Stimulated activated CD8-positive, alpha-beta memory T cell treated with anti-CD3 and anti-CD28 coated beads, Interleukin-2, amount 100 ng/mL, for 48 hours (primary cell): ENCODE data around the gene ZNF771.
"Not testable (repeated sequence)": the region's sequence is repeated elsewhere in the genome, so short reads cannot be mapped to it uniquely, and the experiment has no call there.

ENCODE experiments used
- DNase-seq, 2 donors: peaks; one replicate each; pipeline ENCODE4 v3.0.0-alpha.2; 2020; ENCODE audit warnings: low read depth in 2 of 2

Gene ZNF771

DNA sequence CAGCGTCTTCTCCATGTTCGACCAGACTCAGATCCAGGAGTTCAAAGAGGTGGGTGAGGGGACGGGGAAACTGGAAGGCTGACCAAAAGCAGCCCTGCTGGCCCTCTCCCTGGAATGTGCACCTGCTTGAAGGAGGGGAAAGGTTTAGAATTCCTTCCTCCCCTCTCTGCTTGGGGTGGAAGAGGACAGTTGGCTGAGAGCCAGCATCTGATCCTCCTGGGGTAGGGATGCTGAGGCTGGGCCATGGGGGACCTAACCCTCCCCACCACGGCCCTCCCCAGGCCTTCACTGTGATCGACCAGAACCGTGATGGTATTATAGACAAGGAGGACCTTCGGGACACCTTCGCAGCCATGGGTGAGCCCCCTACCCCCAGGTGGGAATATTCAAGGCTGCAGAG lies 31.5 kb upstream of the ZNF771 start:
- no peak for DNase-seq

DNA sequence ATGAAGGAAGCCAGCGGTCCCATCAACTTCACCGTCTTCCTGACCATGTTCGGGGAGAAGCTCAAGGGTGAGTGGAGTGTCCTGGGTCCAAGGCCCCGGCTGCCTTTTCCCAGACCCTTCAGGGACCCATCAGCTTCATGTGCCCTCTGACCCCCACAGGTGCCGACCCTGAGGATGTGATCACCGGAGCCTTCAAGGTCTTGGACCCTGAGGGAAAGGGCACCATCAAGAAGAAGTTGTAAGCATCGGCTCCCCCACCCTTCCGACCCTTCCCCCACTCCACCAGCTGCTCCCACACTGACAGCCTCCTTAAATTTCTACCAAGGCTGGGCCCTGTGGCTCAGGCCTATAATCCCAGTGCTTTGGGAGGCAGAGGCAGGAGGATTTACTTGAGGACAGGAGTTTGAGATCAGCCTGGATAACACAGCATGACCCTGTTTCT lies 30.9 kb upstream of the ZNF771 start:
- DNase-seq: no peak

DNA sequence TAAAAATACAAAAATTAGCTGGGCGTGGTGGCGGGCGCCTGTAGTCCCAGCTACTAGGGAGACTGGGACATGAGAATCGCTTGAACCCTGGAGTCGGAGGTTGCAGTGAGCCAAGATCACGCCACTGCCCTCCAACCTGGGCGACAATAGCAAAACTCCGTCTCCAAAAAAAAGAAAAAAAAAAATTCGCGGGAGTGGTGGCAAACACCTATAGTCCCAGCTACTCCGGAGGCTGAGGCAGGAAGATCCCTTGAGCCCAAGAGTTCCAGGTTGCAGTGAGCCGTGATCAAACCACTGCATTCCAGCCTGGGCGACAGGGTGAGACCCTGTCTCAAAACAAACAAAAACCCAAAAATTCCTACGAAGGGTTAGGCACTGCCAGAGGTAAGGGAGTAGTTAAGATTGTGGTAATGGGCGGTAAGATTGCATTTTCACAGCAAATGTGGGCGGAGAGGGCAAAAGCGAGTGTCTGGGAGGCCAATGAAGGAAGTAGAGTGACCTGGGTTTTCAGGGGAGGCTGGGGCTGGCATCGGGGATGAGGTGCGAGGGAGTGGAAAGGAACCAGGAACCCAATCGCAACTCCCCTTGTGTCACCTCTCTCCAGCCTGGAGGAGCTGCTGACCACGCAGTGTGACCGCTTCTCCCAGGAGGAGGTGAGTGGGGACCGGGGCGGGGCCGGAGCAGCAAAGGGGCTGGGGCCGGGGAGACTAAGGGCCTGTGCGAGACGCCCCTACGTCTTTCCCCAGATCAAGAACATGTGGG lies 30.2 kb upstream of the ZNF771 start:
- no peak for DNase-seq

DNA sequence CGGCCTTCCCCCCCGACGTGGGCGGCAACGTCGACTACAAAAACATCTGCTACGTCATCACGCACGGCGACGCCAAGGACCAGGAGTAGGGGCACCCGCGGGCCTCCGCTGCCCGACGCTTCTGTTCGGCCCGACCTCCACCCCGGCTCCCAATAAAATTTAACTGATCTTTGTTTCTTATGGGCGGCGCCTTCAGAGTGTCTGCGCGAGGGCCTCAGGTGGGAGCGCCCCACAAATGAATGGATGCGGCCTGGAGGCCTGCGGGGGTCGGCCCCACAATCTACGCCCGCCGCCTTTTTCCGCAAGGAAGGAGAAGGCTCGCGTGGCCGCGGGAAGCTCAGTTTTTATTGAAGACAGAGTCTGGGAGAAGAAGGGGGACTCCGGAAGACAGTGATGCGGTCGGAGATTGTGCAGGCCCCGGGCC lies 29.6 kb upstream of the ZNF771 start:
- DNase-seq: peak; percentile 69 to 78

DNA sequence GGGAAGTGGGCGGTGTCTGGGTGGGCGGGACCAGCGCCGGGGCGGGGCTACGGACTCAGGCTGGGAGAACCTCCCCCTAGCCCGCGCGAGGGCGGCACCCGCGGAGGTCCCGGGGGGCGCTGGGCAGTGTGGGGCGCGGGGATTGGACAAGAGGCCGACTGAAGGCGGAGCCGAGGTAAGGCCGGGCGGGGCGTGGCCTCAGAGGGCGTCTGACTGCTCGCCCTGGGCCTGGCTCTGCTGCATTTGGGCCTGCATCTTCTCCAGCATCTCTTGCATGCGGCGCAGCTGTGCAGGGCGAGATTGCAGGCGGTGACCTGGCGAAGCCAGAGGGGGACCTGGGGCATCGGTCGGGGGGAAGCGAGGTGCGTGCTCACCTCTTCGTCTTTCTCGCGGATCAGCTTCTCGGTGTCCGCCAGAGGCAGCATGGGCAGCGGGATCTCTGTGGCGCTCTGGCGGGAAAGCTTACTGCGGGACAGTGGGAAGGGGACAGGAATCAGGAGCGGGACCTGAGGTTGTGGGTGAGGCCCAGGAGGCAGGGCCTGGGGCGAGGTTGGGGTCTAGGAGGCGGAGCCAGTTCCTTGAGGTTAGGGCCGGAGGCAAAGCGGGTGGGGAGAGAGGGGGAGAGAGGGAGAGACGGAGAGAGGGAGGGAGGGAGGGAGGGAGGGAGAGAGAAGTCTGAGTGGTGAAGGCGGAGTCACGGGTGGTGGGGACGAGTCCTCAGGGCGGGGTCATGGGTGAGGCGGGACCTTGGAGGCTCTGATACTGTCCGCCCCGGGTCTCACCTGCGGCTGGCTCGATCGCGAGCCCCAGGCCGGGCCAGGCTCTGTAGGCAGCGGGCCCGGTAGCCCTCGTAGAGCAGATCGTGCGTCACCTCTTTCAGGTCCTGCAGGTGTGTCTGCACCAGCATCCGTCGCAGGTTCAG lies 28.9 kb upstream of the ZNF771 start:
- DNase-seq: peak; percentile 99 to 100

DNA sequence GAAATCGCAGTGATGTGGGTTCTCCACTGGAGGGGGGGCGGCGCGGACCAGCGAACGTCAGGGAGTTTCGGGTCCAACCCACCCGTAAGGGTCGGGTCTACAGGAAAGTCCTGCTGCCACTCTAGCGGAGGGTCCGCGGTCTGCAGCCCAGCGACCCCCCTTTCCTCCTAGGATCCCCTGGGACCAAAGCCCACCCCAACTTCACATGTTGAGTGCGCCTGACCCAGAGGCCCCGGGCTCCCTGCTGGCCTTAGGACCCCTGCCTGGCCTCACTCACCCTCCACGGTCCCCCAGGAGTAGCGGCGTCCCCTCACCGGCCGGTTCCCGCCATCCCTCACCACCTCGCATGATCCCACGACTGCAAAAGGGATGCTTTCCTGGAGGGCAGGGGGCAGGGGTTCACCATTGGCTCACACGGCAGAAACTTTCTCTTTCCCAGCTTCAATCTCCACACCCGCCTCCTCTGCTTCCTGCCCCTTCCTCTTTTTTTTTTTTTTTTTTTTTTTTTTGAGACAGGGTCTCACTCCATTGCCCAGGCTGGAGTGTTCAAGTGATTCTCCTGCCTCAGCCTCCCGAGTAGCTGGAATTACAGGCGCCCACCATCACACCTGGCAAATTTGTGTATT lies 28.1 kb upstream of the ZNF771 start:
- DNase-seq: no peak

DNA sequence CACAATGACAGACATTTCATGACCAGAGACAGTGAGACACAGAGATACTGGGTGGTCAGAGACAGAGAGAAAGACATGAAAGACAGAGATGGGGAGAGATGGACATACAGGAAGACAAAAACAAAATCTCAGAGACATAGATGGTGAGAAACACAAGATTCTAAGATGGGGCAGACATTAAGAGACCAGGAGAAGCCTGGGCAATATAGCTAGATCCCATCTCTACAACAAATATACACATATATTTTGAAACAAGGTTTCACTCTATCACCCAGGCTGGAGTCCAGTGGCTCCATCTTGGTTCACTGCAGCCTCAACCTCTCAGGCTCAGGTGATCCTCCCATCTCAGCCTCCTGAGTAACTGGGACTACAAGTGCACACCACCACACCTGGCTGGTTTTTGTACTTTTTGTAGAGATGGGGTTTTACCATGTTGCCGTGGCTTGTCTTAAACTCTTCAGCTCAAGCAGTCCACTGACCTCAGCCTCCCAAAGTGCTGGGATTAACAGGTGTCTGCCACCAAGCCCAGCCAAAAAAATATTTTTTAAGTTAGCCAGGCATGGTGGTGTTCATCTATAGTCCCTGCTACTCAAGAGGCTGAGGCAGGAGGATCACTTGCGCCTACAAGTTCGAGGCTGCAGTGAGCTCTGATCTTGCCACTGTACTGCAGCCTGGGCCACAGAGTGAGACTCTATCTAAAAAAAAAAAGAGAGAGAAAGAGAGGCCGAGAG lies 27.2 kb upstream of the ZNF771 start:
- no peak for DNase-seq

DNA sequence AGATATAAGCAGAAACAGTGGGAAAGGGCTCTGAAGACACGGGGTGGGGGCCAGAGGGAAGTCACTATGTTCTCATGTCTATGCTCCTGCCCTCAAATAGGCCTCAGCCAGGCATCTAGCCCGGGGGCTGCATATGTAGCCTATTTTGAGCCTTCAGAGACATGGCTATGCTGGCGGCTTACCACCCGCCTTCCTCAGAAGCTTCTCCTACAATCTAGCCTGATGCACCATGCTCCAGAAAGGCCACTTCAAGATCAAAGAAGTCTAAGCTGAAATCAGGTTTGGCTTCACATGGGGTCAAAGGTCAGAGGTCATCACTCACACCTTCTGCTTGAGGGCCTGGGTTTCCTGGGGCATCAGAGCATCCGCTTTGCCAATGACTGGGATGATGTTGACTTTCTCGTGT lies 26.6 kb upstream of the ZNF771 start:
- no peak for DNase-seq

DNA sequence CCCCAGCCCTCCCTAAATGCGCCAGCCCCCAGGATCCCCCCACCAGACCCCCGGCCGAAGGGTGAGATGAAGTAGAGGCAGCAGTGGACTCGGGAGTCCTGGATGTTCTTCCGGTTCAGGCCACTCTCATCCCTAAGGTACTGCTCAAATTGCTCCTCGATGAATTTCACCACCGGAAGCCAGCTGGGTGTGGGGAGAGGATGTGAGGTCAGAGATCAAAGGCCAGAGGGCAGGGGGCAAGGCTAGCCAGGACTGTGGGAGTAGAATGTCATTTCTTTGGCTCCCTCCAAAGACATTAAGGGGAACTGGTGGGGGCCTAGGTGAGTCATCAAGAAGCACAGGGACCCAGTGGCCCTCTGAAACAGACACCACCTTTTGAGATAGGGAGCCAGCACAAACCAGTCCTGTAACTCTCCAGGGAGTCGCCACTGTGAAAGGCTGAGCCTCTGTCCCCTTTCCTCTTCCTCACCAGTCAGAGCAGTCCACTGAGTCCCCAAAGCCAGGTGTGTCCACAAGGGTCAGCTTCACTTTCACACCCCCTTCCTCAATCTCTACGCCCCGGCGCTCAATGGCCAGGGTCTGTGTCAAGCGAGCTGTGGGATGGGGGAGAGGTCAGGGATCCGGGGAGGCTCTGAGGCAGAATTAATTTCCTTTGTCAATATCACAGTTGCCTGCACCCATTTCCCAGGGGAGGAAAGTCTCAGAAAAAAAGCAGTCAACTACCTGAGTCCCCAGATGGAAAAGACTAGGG lies 25.9 kb upstream of the ZNF771 start:
- no peak for DNase-seq

DNA sequence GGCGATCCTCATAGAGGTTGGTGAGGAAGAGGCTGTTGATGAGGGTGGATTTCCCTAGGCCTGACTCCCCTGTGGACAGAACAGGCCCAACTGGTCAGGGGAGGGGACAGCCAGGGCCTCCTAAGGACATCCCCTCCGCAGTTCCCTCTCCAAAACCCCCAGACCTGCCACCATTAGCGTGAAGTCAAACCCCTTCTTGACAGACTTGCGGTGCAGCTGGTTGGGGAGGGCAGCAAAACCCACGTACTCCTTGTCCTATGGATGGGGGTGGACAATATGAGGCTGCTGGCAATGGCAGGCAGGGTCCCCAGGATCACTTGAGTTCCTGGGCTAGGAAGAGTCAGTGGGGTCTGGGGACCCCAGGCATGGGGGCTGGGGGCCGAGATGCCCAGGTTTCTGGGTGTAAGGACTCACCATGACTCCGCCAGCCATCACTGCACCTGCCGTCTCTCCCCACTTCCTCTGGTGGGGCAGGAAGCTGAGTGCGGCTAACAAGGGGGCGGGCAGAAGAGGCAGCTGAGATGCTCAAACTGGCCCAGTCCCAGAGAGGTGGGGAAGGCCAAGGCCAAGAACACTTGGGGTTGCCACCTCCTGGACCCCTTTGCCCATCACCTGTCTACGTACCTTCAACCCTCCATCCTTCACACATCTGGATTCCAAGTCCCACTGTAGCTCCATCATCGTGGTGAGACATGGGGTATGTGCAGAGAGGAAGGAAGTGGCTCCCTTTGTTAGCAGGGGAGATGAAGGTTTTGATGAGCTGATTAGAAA lies 25.1 kb upstream of the ZNF771 start, which contains the start of gene SEPTIN1:
Gene SEPTIN1, minus strand, starts transcription at position 451 of the 771 bp plus-strand sequence. Its CDS starts 19 bp downstream, at position 432.
- peak; percentile 59 to 67 for DNase-seq

DNA sequence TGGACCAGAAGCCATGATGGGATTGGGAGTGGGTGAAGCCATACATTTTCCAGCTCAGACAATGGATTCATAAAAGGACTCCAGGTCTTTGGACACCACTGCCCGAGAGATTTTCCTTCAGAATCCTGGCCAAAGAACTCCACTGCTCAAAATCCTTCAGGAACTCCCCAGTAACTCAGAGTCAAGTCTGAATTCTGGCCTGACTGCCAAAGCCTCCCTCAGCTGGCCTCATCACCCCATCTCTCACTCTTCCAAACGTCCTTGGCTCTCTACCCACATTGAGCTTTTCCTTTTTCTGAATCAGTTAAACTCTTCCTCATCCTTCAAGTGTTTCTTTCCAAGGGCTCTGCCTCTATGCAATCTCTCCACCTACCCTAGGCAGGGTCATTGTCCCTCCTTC lies 23.9 kb upstream of the ZNF771 start:
- DNase-seq: no peak

DNA sequence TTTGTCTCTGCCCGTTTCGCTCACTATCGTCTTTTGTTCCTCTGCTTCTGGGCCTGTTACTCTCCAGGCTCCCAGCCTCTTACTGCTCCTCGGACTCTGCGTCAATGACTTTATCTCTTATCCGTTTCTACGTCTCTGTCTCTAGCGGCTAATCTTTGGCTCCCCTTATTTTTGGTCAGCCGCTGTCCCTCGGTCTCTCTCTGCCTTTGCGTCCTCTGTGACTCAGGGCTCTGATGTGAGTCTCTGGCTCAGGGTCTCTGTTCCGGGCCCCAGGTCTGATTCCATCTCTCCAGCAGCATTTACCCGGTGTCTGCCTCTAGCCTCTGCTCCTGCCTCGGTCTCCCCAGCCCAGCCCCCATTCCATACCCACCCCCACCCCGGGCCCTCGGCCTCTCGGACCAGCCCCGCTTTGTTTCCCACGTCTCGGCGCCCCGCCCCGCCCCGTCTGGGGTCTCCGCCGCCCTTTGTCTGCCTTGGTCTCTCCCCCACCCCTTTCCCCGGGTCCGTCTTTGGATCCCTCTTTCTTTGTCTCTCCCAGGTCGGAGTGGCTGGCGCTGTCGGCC lies 12.7 kb upstream of the ZNF771 start:
- no peak for DNase-seq

DNA sequence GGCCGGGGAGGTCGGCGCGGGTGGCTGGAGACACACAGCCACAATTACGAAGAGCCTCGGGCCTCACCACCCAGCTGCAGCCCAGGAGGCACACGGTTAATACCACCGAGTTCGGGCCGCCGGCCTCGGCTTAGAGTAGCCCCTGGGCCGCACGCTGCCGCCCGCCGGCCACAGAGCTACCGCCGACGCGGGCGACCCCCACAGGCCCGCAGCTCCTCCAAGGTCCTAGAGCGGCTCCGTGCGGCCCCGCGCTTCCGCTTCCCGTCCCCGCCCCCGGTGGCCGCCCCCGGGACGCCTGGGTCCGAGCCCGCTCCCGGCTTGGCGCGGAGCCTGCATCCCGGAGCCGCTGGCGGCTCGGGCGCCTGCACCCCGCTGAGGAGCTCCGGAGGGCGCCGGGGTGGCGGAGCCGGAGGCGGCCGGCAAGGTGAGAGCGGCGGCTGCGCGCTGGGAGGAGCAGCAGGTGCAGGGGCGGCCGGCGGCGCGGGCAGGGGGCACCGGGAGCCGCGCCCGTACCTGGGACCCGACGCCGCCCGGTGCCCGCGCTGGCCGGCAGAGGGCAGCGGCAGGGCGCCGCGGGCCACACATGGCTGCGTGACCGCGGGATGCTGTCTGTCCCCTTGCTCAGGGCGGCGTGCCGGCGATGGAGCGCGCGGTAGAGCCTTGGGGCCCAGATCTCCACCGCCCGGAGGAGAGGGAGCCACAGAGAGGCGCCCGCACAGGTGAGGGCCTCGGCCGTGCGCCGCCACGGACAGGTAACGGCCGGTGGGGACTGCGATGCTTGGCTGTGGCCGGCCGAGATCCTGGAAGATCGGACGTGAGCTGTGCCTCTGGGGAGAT lies 12.0 kb upstream of the ZNF771 start, which contains the start of gene ZNF48:
Gene ZNF48, plus strand, starts transcription at position 266 of the 837 bp plus-strand sequence. Its CDS starts 375 bp downstream, at position 641.
- DNase-seq: peak; percentile 48 to 57

DNA sequence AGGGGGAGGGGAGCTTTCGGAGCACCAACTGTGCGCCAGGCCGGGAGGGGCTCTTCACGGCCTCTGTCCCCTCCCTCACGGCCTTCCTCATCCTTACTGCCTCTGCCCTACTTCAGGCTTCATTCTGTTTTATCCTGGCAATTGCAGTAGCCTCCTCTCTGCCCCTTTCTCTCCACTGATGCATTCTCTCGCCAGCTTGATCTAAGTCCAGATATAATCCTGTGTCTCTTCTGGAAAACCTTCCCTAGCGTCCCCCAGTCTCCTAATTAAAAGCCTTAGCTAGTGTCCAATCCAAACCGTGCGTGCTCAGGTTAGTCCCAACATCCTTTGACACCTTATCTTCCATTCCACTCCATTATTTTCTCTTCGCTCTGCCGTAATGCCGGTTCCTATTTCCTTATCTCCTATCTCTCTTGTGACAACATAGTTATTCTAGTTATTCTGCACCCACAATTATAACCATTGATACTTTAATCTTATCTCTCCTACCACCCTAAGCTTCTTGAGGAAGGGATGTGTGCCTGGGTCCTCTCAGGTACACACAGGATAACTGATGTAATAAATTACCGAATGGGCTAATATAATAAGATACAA lies 11.3 kb upstream of the ZNF771 start:
- DNase-seq: no peak

DNA sequence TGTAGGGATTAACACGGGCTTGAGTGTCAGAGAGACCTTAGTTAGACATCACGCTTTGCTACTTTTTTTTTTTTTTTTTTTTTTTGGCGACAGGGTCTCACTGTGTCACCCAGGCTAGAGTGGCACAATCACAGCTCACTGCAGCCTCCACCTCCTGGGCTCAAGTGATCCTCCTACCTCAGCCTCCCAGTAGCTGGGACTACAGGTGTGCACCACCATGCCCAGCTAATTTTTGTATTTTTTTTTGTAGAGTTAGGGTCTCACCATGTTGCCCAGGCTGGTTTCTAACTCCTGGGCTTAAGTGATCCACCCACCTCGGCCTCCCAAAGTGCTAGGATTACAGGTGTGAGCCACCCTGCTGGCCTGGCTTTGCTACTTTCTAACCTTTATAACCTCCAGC lies 10.8 kb upstream of the ZNF771 start:
- not testable (repeated sequence) for DNase-seq

DNA sequence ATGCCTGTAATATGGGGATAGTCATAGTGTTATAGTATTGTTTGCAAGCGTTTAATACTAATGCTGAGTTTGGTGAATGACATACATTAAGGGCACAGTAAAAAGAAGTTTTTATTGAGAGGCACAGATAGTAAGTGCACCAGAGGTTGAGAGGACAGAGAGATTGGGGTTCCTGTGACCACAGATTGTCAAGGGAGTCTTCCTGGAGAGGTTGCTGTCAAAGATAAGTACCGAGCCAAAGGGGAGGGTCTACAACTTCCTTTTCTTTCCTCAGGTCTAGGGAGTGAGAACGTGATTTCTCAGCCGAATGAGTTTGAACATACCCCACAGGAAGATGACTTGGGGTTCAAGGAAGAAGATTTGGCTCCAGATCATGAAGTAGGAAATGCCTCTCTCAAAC lies 10.3 kb upstream of the ZNF771 start:
- no peak for DNase-seq

DNA sequence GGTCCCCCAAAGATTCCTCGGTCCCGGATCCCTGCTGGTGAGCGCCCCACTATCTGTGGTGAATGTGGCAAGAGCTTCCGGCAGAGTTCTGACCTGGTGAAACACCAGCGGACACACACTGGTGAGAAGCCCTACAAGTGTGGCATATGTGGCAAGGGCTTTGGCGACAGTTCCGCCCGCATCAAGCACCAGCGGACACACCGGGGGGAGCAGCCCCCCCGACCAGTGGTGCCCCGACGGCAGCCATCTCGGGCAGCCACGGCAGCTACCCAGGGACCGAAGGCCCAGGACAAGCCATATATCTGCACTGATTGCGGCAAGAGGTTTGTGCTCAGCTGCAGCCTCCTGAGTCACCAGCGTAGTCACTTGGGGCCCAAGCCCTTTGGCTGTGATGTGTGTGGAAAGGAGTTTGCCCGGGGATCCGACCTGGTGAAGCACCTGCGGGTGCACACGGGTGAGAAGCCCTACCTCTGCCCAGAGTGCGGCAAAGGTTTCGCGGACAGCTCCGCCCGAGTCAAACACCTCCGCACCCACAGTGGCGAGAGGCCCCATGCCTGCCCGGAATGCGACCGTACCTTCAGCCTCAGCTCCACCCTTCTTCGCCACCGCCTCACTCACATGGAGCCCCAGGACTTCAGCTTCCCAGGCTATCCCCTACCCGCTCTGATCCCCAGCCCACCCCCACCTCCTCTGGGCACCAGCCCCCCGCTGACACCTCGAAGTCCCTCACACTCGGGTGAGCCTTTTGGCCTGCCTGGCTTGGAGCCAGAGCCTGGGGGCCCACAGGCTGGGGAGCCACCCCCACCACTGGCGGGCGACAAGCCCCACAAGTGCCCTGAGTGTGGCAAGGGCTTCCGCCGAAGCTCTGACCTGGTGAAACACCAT lies 9.4 kb upstream of the ZNF771 start:
- DNase-seq: no peak
